IMR-90 (cell line): ENCODE results near the gene DNAJC4. TPM values are rescaled to one million over a fixed set of nuclear protein-coding genes. Genes with fewer than 3 reads are reported as not detected.

ENCODE experiments used
- ATAC-seq: fragments of 200-7000 bp; cut with Tn5 transposase; 2 replicates; pipeline ENCODE4 v1.9.1; 2020; ENCODE audit warnings: low read depth, mild to moderate bottlenecking, moderate library complexity
- BruUV-seq: library from RNA; stranded (reverse); fragments of 400-500 nt; replicated peaks from 2 replicates; lab custom pipeline; 2021; lab: Mats Ljungman, UMichigan
- CTCF ChIA-PET: fragments of 300-600 bp; formaldehyde crosslinking; extraction: SDS; loops from one replicate; lab custom pipeline; 2021; ENCODE audit warnings: antibody characterized with exemption; lab: Yijun Ruan, JAX
- POLR2A ChIA-PET: fragments of 300-600 bp; sonication (Branson Sonifier 250); formaldehyde crosslinking; loops from one replicate; lab custom pipeline; 2022; ENCODE audit warnings: antibody characterized with exemption; ENCODE audit not compliant: unreplicated experiment; lab: Charles Lee
- DNase-seq: peaks from one replicate; pipeline ENCODE4 v3.0.0; 2013
- H2AFZ ChIP-seq: replicated peaks from 2 replicates; pipeline ENCODE3; 2013; ENCODE audit warnings: low read length, mild to moderate bottlenecking; ENCODE audit not compliant: poor library complexity
- H2AK5ac ChIP-seq: 2 replicates; pipeline ENCODE4 v1.6.1; 2013; ENCODE audit warnings: low read depth, low read length, inconsistent platforms
- H2AK9ac ChIP-seq: replicated peaks from 2 replicates; pipeline ENCODE3; 2013; ENCODE audit warnings: mild to moderate bottlenecking, low read depth, low read length, moderate library complexity; ENCODE audit not compliant: poor library complexity
- H2BK120ac ChIP-seq: 2 replicates; pipeline ENCODE4 v1.6.1; 2013; ENCODE audit warnings: low read depth, low read length, inconsistent platforms
- H2BK15ac ChIP-seq: 3 replicates; pipeline ENCODE4 v1.6.1; 2013; ENCODE audit warnings: low read depth, low read length, inconsistent platforms
- H2BK20ac ChIP-seq: 2 replicates; pipeline ENCODE4 v1.6.1; 2013; ENCODE audit warnings: low read depth, mild to moderate bottlenecking, inconsistent platforms, low read length, moderate library complexity
- H2BK5ac ChIP-seq: 2 replicates; pipeline ENCODE4 v1.6.1; 2013; ENCODE audit warnings: mild to moderate bottlenecking, low read depth, low read length, inconsistent platforms; ENCODE audit not compliant: poor library complexity, severe bottlenecking
- H3K14ac ChIP-seq: replicated peaks from 2 replicates; pipeline ENCODE4 v1.6.1; 2013; ENCODE audit warnings: low read depth, low read length, inconsistent platforms
- H3K18ac ChIP-seq: 2 replicates; pipeline ENCODE4 v1.6.1; 2013; ENCODE audit warnings: low read depth, low read length, control low read depth
- H3K23ac ChIP-seq: 2 replicates; pipeline ENCODE4 v1.6.1; 2013; ENCODE audit warnings: low read depth, low read length, inconsistent platforms
- H3K27ac ChIP-seq: 2 replicates; pipeline ENCODE4 v1.5.1; 2013; ENCODE audit warnings: mild to moderate bottlenecking, control low read depth, low read length; ENCODE audit not compliant: insufficient read depth
- H3K27me3 ChIP-seq: 2 replicates; pipeline ENCODE4 v1.6.1; 2013; ENCODE audit warnings: low read length; ENCODE audit not compliant: control insufficient read depth, insufficient read depth
- H3K36me3 ChIP-seq: 2 replicates; pipeline ENCODE4 v1.6.1; 2013; ENCODE audit warnings: low read length, mixed read lengths; ENCODE audit not compliant: control insufficient read depth, insufficient read depth
- H3K4ac ChIP-seq: 2 replicates; pipeline ENCODE4 v1.6.1; 2013; ENCODE audit warnings: low read depth, low read length, inconsistent platforms
- H3K4me1 ChIP-seq: 2 replicates; pipeline ENCODE4 v1.6.1; 2013; ENCODE audit warnings: low read length, mixed read lengths; ENCODE audit not compliant: control insufficient read depth, insufficient read depth
- H3K4me2 ChIP-seq: 2 replicates; pipeline ENCODE4 v1.6.1; 2013; ENCODE audit warnings: low read depth, mild to moderate bottlenecking, control low read depth, low read length, moderate library complexity
- H3K4me3 ChIP-seq: 2 replicates; pipeline ENCODE4 v1.5.1; 2013; ENCODE audit warnings: low read depth, mild to moderate bottlenecking, control low read depth, low read length, moderate library complexity; ENCODE audit not compliant: insufficient read depth
- H3K56ac ChIP-seq: 2 replicates; pipeline ENCODE4 v1.6.1; 2013; ENCODE audit warnings: low read length, inconsistent platforms; ENCODE audit not compliant: insufficient read depth; ENCODE audit errors: extremely low read depth
- H3K79me1 ChIP-seq, 2 experiments: 2 replicates each; pipeline ENCODE4 v1.6.1; 2013; ENCODE audit warnings: low read length in 2 of 2, inconsistent platforms in 1 of 2, low read depth in 1 of 2
- H3K9ac ChIP-seq: 2 replicates; pipeline ENCODE4 v1.6.1; 2013; ENCODE audit warnings: low read depth, low read length, control low read depth
- H3K9me1 ChIP-seq: 2 replicates; pipeline ENCODE4 v1.6.1; 2013; ENCODE audit warnings: low read length, inconsistent platforms; ENCODE audit not compliant: insufficient read depth
- H3K9me3 ChIP-seq: 2 replicates; pipeline ENCODE4 v1.6.1; 2013; ENCODE audit warnings: low read length; ENCODE audit not compliant: control insufficient read depth, insufficient read depth
- H4K20me1 ChIP-seq: 2 replicates; pipeline ENCODE4 v1.6.1; 2013; ENCODE audit warnings: low read length, inconsistent platforms; ENCODE audit not compliant: insufficient read depth
- H4K5ac ChIP-seq: 2 replicates; pipeline ENCODE4 v1.6.1; 2013; ENCODE audit warnings: mild to moderate bottlenecking, low read depth, low read length, control low read depth
- H4K8ac ChIP-seq, 2 experiments: 2 replicates each; pipeline ENCODE4 v1.6.1; 2013; ENCODE audit warnings: low read depth in 2 of 2, low read length in 2 of 2, control low read depth in 1 of 2, inconsistent platforms in 1 of 2
- H4K91ac ChIP-seq: 2 replicates; pipeline ENCODE4 v1.6.1; 2013; ENCODE audit warnings: low read depth, low read length, inconsistent platforms; ENCODE audit not compliant: insufficient read depth
- BHLHE40 ChIP-seq: fragments of 150-350 bp; IDR thresholded peaks from 2 replicates; pipeline ENCODE4 v1.6.1; 2016; ENCODE audit warnings: mild to moderate bottlenecking, low read depth, low read length
- CEBPB ChIP-seq: IDR thresholded peaks from 2 replicates; pipeline ENCODE4 v1.6.1; 2012; ENCODE audit warnings: low read depth, low read length, improper control_type of control experiment
- ELK1 ChIP-seq: fragments of 150-350 bp; IDR thresholded peaks from 2 replicates; pipeline ENCODE4 v1.6.1; 2016; ENCODE audit warnings: low read depth, mild to moderate bottlenecking, low read length, moderate library complexity, borderline replicate concordance
- FOS ChIP-seq: fragments of 150-350 bp; IDR thresholded peaks from 2 replicates; pipeline ENCODE4 v1.6.1; 2016; ENCODE audit warnings: low read depth, low read length
- MAZ ChIP-seq: IDR thresholded peaks from 2 replicates; pipeline ENCODE4 v1.6.1; 2012; ENCODE audit warnings: low read depth, mild to moderate bottlenecking, low read length, improper control_type of control experiment, moderate library complexity, borderline replicate concordance
- MXI1 ChIP-seq: IDR thresholded peaks from 2 replicates; pipeline ENCODE4 v1.6.1; 2012; ENCODE audit warnings: low read depth, mild to moderate bottlenecking, low read length, moderate library complexity, borderline replicate concordance
- NFE2L2 ChIP-seq: fragments of 150-350 bp; IDR thresholded peaks from 2 replicates; pipeline ENCODE4 v1.6.1; 2016; ENCODE audit warnings: low read depth, mild to moderate bottlenecking, low read length
- POLR2A ChIP-seq: IDR thresholded peaks from 2 replicates; pipeline ENCODE4 v1.6.1; 2012; ENCODE audit warnings: mild to moderate bottlenecking, low read depth, low read length
- RAD21 ChIP-seq: IDR thresholded peaks from 2 replicates; pipeline ENCODE4 v1.6.1; 2012; ENCODE audit warnings: low read length, improper control_type of control experiment
- RCOR1 ChIP-seq: IDR thresholded peaks from 2 replicates; pipeline ENCODE4 v1.6.1; 2012; ENCODE audit warnings: mild to moderate bottlenecking, low read length, improper control_type of control experiment; ENCODE audit not compliant: insufficient replicate concordance
- RFX5 ChIP-seq: IDR thresholded peaks from 2 replicates; pipeline ENCODE4 v1.8.0; 2012; ENCODE audit warnings: low read depth, mild to moderate bottlenecking, low read length, moderate library complexity
- SMC3 ChIP-seq: fragments of 150-350 bp; IDR thresholded peaks from 2 replicates; pipeline ENCODE4 v1.6.1; 2016; ENCODE audit warnings: low read depth, mild to moderate bottlenecking, antibody characterized with exemption, low read length, moderate library complexity
- USF2 ChIP-seq: fragments of 150-350 bp; IDR thresholded peaks from 2 replicates; pipeline ENCODE4 v1.6.1; 2017; ENCODE audit warnings: mild to moderate bottlenecking, antibody characterized with exemption, low read length, low read depth
- WGBS, 2 experiments: methylation state at CpG; one replicate each; pipeline versions ENCODE4 v1.1.5 to v1.1.7; 2013; ENCODE audit warnings: missing lambda C conversion rate in 2 of 2; ENCODE audit not compliant: insufficient read length in 1 of 2; ENCODE audit errors: extremely low coverage in 2 of 2; 5-methylcytosine and 5-hydroxymethylcytosine counted together
- dilution Hi-C: fragments of 300-500 bp; cut with HindIII; formaldehyde crosslinking; loops from one replicate; pipeline ENCODE4 v1.14.3; 2018; ENCODE audit warnings: low sequenced_read_pairs; ENCODE audit not compliant: unreplicated experiment
- in situ Hi-C: fragments of 300-500 bp; cut with MboI; formaldehyde crosslinking; loops from 3 replicates; pipeline ENCODE4 v1.14.3; 2019; ENCODE audit warnings: low sequenced_read_pairs, inconsistent platforms, mixed read lengths
- intact Hi-C: fragments of 100-400 bp; cut with micrococcal nuclease; formaldehyde crosslinking; loops from 2 replicates; pipeline ENCODE4 v1.10.0; 2022
- polyA plus RNA-seq, 3 experiments: library from polyadenylated mRNA; depleted of rRNA; stranded (reverse); fragments of >200 nt; gene quantifications; 2 replicates each; pipeline ENCODE4 v1.2.3, GENCODE V29; 2012; ENCODE audit warnings: low replicate concordance in 1 of 3
- total RNA-seq: library from RNA; depleted of rRNA; stranded (reverse); fragments of >200 nt; gene quantifications from 2 replicates; pipeline ENCODE4 v1.2.3, GENCODE V29; 2012

Gene DNAJC4
- total and polyA plus RNA-seq, 2 of the 4 experiments (the other 2 are of a cell fraction): 2.2 to 22.8 TPM

- Histone ChIP-seq H3K4me3 (peak overlapping the region; percentile 56), H2AK9ac (peak overlapping the region; percentile 98), H2BK15ac (no peak overlapping the region), H4K20me1 (no peaks in the 10 kb centered on the region; the same call in 1 of the 2 replicates), H3K23ac (peak overlapping the region; percentile 74), H3K27ac (peak overlapping the region; percentile 86), H2BK120ac (peak overlapping the region; percentile 22), H2BK20ac (no peak overlapping the region), H3K56ac (peak overlapping the region; percentile 72; the same call in 1 of the 2 replicates), H3K4me2 (peak overlapping the region; percentile 73), H3K79me1 (peaks cover 9 to 33% of the 10 kb centered on the region in 2 experiments), H4K91ac (peak overlapping the region; percentile 95), H3K36me3 (peaks cover 10% of the 10 kb centered on the region; the same call in 1 of the 2 replicates), H3K4ac (peak overlapping the region; percentile 91), H2BK5ac (peak overlapping the region; percentile 90), H3K9me3 (no peaks in the 10 kb centered on the region), H3K18ac (no peak overlapping the region; the same call in 1 of the 2 replicates), H3K4me1 (peaks cover 11% of the 10 kb centered on the region), H2AK5ac (peak overlapping the region; percentile 44), H3K9me1 (peaks cover 5% of the 10 kb centered on the region; the same call in 1 of the 2 replicates), H3K9ac (peak overlapping the region; percentile 79), H4K5ac (peak overlapping the region; percentile 51), H3K14ac (peak overlapping the region; percentile 62), H3K27me3 (no peaks in the 10 kb centered on the region), H2AFZ (peak overlapping the region; percentile 96), H4K8ac (peak overlapping the region; percentile 87 to 96)
- DNase-seq (peak; percentile 100), ATAC-seq (peak; percentile 85)
- intact Hi-C loops: loop anchor here (1.0 kb wide), 2 partner anchors 36 to 39 kb away; partner anchors contain the start of genes DNAJC4 and ESRRA
- ChIA-PET POLR2A (interaction anchor here (0.6 to 0.7 kb wide), 2 partner anchors 23 to 48 kb away, joined by 3 read pairs; partner anchors contain the start of genes PPP1R14B, PRDX5 and TRMT112), CTCF (interaction anchor here (0.7 to 1.5 kb wide), 3 partner anchors 8 to 65 kb away, joined by 3 to 4 read pairs (median 3); no protein-coding TSS in a partner anchor)
- in situ Hi-C loops: no loop called here
- dilution Hi-C loops: no loop called here
- BruUV-seq: no TSS peak
- WGBS, 2 experiments: 0% methylated on average over 53 of the region's 58 CpGs; no CpG with 5 or more reads in 1 of the 2 experiments
- TF ChIP-seq NFE2L2: no peak
- no peak for TF ChIP-seq RFX5
- no peak for TF ChIP-seq SMC3
- peak; percentile 26; the same call in 1 of the 2 replicates for TF ChIP-seq MXI1
- TF ChIP-seq POLR2A: peak; percentile 73
- TF ChIP-seq ELK1: peak; percentile 53; the same call in 1 of the 2 replicates
- TF ChIP-seq CEBPB: peak; percentile 96
- TF ChIP-seq USF2: no peak
- 0 out of 2 replicates have a peak, but pooled peaks have one; percentile 18 for TF ChIP-seq BHLHE40
- no peak; the same call in 1 of the 2 replicates for TF ChIP-seq RAD21
- peak; percentile 10 for TF ChIP-seq RCOR1
- TF ChIP-seq MAZ: peak; percentile 97
- TF ChIP-seq FOS: no peak
These were observed 39.3 kb downstream of the DNAJC4 start for GRCh38 chr11:64269540-64270220.
